NCI-H146 treated with DMSO at 0.1 percent for 48 hours (cell line): ENCODE results near the gene SIPA1L3.

Experiments used
- DNase-seq: peaks from one replicate; lab custom pipeline; 2025; ENCODE audit not compliant: unreplicated experiment; lab: John Stamatoyannopoulos, UW

The SIPA1L3 gene

DNA sequence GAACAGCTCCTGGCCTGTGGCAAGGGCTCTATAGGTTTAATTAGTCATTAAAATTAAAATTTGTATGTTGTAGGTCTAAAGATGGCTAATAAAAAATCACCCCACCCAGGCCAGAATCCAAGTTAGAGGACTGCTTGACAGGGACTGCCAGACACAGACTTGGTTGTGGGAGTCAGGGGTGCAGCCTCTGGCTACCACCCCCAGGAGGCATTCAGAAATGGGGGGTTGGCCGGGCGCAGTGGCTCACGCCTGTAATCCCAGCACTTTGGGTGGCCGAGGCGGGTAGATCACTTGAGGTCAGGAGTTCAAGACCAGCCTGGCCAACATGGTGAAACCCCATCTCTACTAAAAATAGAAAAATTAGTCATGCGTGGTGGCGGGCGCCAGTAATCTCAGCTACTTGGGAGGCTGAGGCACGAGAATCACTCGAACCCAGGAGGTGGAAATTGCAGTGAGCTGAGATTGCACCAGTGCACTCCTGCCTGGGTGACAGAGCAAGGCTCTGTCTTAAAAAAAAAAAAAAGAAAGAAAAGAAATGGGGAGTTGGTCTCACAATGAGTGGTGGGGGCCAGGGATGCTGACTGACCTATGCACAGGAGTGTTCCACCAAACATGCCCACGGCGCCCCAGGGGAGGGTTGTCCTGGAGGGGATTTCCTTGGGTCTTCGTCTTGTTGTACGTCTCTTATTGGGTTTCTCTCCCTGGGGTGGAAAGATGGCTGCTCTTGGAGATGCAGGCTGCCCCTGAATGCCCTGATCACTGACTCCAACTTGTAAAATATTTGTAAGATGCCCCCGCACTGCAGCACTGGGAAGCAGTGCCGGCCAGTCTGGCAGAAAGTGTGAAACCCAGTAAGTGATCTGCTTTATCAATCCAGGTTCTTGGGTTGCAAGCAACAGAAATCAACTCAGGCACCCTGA lies 68.8 kb downstream of the SIPA1L3 start:
- DNase-seq, result no peak

DNA sequence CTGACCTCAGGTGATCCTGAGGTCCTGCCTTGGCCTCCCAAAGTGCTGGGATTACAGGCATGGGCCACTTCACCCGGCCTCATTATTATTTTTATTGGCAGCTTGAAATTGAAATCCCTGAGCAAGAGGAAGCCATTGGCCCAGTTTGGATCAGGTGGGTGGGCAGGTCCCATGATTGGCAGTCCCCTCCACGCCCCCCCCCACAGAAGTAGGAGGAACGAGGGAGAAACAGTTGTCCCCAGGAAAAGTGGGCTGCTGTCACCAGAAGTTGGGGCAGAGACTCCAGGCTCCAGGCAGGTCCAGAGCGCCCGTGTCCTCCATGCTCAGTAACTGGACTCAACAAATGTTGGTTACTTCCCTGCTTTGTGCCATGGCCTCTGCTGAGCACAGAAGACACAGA lies 70.4 kb downstream of the SIPA1L3 start:
- DNase-seq, result no peak

GRCh38 chr19:37977992-37978391 lies 71.0 kb downstream of the SIPA1L3 start:
- DNase-seq, result no peak

DNA sequence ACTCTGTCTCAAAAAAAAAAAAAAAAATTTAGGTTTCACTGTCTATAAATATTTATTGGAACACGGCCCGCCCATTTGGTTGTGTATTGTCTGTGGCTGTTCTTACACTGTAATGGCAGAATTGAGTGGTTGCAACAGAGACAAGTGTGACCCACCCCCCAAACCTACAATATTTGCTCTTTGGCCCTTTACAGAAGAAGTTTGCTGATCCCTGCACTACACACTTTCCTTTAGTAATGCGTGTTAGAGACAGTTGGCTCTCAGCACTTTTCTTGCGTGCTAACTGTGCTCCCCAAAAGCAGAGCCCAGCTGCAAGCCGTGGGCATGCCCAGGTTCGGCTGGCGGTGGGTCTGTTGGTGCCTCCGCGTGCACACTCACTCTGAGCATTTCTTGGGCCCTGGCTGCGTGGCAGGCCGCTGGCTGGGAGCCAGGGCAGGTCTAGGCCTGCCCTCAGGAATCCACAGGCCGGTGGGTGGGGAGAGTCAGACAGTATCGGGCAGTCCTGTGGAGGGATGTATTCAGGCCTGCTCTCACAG lies 72.6 kb downstream of the SIPA1L3 start:
- DNase-seq, result peak; percentile 27

- no peak for DNase-seq
Observed at GRCh38 chr19:37980419-37981170, 73.6 kb downstream of the SIPA1L3 start.

GRCh38 chr19:37981785-37982475 lies 74.9 kb downstream of the SIPA1L3 start:
- no peak for DNase-seq

DNA sequence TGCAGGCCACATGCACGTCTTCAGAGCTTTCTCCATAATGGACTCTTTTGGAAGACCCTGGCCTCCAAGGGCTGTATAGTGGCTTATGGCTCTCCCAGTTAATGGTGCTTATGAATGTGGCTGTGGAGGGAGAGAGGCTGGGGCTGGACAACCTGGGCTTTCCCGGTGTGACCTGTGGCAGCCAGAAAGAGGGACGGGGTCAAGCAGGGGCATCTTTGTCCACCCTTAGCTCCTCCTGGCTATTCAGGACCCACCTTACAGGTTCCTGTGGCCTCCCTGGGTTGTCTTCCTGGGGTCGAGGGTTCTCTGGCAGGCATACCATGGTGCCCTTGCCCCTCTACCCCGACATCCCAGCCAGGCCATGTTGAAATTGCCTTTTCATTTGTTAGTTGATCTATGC lies 75.6 kb downstream of the SIPA1L3 start:
- DNase-seq, result no peak

DNA sequence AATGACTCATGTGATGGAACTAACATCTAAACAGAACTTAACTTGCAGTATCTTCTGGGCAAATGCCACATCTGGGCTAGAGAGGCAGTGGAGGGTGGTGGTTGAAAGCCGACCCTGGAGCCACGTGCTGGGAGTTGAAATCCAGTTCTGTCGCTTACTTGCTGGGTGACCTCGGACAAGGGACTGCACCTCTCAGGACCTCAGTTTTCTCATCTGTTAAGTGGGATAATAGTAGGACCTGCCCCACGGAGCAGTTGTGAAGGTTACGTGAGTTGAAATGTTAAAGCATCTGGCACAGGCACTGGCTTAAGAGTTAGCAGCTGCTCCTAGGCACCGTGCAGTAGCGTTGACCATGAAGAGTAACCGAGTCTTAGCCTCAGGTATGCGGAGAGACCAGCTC lies 76.1 kb downstream of the SIPA1L3 start:
- DNase-seq, result no peak

- DNase-seq, result no peak
Observed at GRCh38 chr19:37983916-37984315, 76.9 kb downstream of the SIPA1L3 start.

DNA sequence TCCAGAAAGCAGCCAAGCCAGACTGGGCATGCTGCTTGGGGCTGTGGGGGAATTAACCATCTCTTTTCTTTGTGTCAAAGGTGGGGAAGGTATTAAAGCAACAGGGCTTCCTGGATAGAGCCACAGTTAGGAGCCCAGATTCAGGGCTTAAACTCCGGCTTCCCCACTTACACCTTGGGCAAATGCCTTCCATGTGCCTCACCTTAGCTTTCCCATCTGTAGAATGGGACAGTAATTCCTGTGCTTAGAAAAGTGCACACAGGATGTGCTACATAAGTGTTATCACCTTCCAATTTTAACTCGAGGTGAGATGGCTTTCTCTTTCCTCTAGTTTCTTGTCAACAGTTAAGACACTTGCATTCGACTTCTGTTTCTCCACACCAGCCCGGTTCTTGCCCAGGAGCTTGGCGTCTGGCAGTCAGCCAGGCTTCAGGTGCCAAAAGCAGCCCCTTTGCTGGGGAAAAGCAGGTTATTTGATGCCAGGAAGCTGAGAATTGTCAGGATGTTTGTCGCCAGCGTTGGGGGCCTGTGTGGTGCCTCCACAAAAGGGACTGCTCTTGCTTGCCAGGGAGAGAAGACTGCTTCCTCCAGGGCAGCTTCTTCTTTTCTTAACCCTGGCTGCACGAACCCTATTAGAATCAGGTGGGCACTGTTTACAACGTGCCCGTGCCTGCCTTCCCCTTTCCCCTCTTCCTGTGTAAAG lies 79.2 kb downstream of the SIPA1L3 start:
- no peak for DNase-seq

DNA sequence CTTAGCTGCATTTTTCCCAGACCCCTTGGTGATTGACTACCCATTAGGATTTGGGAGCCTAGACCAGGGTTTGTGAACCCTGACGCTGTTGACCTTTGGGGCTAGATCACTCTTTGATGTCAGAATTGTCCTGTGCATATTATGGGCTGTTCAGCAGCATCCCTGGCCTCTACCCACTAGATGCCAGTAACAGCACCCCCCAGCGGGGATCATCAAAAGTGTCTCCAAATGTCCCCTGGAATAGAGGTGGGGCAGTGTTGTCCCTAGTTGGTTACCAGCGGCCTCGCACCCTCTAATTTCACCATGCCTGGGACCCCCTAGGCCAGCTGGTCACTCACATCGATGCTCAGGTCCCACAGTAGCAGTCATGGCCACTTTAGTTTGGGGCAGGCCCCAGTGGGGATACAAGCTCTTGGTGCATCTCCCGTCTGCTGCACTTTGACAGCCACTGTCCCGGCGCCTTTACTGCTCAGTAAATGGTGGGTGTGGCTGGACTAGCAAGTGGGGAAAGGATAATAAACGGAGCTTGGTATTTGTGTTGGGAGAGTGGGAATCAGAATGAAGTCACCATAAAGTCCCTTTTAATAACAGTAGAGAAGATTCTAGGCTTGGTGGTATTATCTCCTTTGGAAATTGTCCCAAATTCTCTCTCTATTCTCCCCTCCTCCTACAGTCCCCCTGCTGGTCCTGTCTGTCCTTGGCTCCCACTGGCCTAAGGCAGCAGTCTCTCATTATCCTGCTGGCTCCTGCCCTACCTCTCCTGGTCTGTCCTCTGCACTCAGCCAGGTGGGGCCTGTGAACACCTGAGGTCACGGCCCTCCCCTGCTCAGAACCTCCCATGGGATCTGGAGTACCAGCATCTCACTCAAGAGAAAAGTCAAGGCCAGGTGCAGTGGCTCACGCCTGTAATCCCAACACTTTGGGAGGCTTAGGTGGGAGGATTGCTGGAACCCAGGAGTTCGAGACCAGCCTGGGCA lies 80.6 kb downstream of the SIPA1L3 start:
- DNase-seq, result no peak

GRCh38 chr19:37988758-37989635 lies 82.0 kb downstream of the SIPA1L3 start:
- DNase-seq, result no peak

- DNase-seq, result no peak
Observed at GRCh38 chr19:37989855-37990254, 82.8 kb downstream of the SIPA1L3 start.

GRCh38 chr19:37990362-37990761 lies 83.4 kb downstream of the SIPA1L3 start:
- DNase-seq, result no peak

DNA sequence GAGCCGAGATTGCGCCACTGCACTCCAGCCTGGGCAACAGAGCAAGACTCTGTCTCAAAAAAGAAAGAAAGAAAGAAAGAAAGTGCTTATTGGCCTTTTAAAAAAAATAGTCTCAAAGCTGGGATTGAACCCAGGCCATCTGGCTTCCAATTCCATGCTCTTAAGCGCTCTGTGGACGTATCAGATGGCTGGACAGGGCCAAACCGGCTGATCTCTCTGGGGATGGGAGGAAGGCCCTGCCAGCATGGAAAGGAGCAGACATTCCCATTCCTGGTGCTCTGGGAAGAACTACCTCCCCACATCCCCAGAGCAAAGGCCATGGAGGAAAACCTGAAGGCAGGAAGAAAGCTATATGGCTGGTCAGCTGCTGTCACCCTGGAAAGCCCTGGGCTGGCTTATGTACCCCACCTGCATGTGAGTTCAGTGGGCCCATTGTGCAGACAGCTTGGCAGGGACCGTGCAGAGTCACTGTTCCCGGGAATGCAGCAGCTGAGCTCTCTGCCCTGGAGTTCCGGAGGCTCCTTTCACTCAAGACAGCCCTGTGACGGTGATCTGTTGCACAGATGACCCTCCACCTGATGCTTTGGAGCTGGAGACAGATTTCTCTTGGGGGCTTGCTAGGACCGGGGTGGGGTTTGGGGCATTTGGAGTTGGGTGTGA lies 84.3 kb downstream of the SIPA1L3 start:
- no peak for DNase-seq

- DNase-seq, result no peak
Observed at GRCh38 chr19:37991841-37992248, 84.8 kb downstream of the SIPA1L3 start.

GRCh38 chr19:37992761-37993160 lies 85.8 kb downstream of the SIPA1L3 start:
- DNase-seq, result no peak

DNA sequence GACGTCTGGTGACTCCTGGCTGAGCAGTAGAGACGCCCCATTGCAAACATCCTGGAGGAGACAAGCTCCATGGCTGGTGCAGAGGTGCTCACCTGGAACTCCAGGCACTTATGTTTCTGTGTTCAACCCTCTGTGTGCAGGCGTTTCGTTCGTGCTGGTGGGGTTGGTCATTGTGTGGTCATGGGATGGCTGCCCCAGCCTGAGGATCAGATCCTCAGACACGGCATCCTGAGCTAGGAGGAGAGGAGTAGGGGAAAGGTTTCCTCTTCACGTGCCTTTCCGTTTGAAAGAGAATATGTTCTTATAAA lies 87.8 kb downstream of the SIPA1L3 start:
- no peak for DNase-seq
